GM23248 (cell line): ENCODE results near the gene NANP.

ENCODE experiments used
- EZH2 ChIP-seq: fragments of 200-600 bp; sonication (generic); IDR thresholded peaks from 2 replicates; pipeline ENCODE4 v1.6.1; 2018; ENCODE audit warnings: antibody characterized with exemption, mild to moderate bottlenecking; ENCODE audit not compliant: insufficient read depth, poor library complexity, severe bottlenecking
- EZH2phosphoT487 ChIP-seq: fragments of 200-600 bp; sonication (generic); IDR thresholded peaks from 2 replicates; pipeline ENCODE4 v1.6.1; 2018; ENCODE audit warnings: antibody characterized with exemption, moderate library complexity, mild to moderate bottlenecking, low read depth; ENCODE audit not compliant: insufficient read depth

DNA sequence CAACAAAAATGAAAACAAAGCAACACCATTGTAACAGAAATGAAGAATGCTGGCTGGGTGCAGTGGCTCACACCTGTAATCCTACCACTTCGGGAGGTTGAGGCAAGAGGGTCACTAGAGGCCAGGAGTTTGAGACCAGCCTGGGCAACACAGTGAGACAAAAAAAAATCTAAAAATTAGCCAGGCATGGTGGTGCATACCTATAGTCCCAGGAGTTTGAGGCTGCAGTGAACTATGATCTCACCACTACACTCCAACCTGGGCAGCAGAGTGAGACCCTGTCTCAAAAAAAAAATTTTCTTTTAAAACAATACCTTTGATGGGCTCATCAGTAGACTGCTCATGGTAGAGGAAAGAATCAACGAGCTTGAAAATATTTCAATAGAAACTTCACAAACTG is 57.0 kb downstream of the NANP start:
- TF ChIP-seq EZH2 (no peak), EZH2phosphoT487 (no peak)
